Measurements from ENCODE around the gene FGFR4.

Gene FGFR4

DNA sequence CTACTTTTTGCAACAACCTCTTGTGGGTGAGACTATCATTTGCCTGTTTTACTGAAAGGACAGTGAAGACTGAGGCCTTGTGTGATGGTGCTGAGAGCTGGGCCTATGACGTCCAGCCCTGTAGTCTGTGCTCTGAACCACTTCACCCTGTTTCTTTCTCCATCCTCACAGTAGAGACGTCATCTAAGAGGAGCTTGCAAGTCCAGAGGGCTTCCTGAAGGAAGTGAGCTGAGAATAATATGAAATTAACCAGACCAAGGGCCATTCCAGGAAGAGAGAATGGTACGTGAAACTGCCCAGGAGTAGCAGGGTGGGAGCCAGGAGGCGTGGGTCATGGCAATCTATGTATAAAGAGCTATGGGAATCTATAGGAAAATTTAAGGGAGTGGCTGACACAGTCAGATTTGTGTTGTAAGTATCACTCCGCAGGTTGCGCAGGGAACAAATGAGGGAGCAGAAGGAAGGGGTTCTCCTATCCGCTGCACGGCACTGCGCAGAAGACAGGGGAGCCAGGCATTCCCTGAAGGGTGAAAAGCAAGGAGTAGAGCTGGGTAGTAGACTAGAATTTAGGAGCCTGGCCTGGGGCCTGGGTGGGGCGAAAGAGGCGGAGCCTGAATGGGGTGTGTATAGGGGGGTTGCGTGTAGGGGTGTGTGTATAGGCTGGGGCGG is 596 bp upstream of the FGFR4 start:
- no peak for DNase-seq (ENCODE audit: low read depth in 2 of 2)

DNA sequence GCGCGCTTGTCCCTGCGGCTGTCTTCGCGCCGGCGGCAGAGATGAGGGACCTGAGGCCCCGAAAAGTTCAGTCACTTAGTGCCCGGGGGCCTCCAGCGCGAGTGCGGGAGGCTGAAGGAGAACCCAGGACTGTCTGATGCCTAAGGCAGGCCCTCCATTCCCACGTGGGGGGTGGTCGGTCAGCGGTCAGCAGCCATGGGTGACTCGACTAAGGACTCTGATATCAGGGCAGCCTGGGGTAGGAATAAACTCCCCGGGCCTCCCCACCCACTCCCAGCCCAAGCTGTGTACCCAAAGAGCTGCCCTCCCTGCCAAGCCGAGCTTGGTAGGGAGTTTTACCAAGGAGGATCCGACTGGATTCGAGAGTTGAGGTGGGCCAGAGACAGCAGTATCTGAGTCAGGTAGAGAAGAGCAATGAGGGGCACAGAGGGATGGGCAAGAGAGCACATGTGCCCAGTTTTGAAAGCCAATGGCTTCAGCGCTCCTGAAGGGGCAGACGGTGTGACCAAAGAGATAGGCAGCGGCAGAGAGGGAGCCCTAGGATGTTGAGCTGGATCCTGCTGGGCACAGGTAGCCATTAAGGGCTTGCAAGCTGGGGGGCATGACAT is 787 bp downstream of the FGFR4 start:
- no peak for DNase-seq (ENCODE audit: low read depth in 2 of 2)

DNA sequence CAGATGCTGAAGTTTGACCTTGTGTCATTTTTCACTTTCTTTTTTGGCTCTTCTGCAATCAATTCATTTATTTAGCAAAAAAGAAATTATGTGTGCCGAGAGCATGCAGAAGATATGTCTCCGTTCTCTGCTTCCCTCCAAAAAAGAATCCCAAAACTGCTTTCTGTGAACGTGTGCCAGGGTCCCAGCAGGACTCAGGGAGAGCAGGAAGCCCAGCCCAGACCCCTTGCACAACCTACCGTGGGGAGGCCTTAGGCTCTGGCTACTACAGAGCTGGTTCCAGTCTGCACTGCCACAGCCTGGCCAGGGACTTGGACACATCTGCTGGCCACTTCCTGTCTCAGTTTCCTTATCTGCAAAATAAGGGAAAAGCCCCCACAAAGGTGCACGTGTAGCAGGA is 2.4 kb downstream of the FGFR4 start:
- DNase-seq (ENCODE audit: low read depth in 2 of 2): no peak

DNA sequence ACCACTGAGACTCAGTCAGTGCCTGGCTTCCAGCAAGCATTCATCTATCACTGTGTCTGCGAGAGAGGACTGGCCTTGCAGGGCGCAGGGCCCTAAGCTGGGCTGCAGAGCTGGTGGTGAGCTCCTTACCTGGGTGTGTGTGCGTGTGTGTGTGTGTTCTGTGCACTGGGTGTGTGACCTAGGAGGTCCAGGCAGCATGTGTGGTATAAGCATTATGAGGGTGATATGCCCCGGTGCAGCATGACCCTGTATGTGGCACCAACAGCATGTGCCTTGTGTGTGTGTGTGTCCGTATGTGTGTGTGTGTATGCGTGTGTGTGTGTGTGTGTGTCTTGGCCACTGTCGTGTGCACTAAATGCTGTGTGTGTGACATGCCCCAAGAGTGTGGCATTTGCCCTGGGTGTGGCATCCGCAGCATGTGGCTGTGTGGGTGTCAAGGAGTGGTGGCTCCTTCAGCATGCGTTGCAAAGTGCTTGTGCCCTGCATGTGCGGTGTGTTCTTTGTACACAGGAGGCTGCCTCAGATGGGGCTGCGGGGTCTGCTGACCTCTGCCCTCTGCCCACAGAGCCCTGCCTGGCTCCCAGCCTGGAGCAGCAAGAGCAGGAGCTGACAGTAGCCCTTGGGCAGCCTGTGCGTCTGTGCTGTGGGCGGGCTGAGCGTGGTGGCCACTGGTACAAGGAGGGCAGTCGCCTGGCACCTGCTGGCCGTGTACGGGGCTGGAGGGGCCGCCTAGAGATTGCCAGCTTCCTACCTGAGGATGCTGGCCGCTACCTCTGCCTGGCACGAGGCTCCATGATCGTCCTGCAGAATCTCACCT is 3.3 kb downstream of the FGFR4 start:
- DNase-seq (ENCODE audit: low read depth in 2 of 2): no peak

DNA sequence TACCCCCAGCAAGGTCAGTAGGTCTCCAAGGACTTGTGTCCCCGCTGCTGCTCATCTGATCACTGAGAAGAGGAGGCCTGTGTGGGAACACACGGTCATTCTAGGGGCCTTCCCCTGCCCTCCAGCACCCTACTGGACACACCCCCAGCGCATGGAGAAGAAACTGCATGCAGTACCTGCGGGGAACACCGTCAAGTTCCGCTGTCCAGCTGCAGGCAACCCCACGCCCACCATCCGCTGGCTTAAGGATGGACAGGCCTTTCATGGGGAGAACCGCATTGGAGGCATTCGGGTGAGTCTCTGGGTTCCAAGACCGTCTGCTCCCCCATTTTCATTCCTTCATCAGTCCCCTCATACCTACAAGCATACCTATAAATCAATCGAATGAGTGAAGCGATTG is 4.1 kb downstream of the FGFR4 start:
- DNase-seq (ENCODE audit: low read depth in 2 of 2): no peak

DNA sequence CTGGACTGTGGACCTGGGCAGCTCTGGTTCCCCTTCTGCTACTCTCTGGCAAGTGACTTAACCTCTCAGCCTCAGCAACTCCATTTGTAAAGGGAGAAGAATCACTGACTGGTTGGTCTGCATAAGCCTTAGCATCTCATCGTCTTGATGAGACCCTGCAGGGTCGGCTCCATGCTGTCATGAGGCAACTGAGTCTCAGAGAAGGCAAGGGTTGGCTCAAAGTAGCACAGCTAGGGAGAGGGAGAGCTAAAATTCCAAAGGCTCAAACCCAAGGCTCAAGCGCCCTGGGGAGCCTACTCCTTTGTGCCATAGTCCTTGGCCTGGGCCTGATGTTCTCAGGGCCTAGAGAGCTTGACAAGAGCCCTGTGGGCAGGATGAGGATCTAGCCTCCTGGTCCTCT is 4.5 kb downstream of the FGFR4 start:
- DNase-seq (ENCODE audit: low read depth in 2 of 2): no peak

DNA sequence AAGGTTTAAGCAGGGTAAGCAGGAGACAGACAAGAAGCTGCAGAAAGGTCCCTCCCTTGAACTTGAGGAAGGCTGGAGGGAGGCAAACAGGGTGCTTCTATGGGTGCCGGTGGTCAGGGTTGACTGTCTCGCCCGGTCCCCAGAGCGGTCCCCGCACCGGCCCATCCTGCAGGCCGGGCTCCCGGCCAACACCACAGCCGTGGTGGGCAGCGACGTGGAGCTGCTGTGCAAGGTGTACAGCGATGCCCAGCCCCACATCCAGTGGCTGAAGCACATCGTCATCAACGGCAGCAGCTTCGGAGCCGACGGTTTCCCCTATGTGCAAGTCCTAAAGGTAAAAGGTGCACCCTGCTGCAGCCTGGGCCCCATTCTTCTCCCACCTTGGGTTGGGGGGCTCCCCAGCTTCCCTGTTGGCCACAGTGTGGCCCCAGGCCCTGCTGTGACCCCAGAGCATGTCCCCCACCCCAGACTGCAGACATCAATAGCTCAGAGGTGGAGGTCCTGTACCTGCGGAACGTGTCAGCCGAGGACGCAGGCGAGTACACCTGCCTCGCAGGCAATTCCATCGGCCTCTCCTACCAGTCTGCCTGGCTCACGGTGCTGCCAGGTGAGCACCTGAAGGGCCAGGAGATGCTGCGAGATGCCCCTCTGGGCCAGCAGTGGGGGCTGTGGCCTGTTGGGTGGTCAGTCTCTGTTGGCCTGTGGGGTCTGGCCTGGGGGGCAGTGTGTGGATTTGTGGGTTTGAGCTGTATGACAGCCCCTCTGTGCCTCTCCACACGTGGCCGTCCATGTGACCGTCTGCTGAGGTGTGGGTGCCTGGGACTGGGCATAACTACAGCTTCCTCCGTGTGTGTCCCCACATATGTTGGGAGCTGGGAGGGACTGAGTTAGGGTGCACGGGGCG is 5.7 kb downstream of the FGFR4 start:
- no peak for DNase-seq (ENCODE audit: low read depth in 2 of 2)

DNA sequence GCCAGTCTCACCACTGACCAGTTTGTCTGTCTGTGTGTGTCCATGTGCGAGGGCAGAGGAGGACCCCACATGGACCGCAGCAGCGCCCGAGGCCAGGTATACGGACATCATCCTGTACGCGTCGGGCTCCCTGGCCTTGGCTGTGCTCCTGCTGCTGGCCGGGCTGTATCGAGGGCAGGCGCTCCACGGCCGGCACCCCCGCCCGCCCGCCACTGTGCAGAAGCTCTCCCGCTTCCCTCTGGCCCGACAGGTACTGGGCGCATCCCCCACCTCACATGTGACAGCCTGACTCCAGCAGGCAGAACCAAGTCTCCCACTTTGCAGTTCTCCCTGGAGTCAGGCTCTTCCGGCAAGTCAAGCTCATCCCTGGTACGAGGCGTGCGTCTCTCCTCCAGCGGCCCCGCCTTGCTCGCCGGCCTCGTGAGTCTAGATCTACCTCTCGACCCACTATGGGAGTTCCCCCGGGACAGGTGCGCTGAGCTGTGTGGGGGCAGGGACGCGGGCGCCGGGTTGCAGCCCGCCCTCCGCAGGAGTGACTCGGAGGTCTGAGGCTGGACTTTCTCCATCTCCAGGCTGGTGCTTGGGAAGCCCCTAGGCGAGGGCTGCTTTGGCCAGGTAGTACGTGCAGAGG is 6.5 kb downstream of the FGFR4 start:
- no peak for DNase-seq (ENCODE audit: low read depth in 2 of 2)

DNA sequence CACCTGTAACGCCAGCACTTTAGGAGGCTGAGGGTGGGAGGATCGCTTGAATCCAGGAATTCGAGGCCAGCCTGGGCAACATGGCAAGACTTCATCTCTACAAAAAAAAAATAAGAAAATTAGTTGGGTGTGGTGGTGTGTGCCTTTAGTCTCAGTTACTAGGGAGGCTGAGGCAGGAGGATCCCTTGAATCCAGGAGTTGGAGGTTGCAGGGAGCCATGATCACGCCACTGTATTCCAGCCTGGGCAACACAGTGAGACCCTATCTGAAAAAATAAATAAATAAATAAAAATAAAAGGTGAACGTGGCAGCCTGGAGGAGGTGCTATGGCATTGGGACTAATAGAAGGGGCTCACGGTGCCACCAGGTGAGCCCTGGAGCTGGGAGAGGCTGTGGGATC is 7.1 kb downstream of the FGFR4 start:
- DNase-seq (ENCODE audit: low read depth in 2 of 2): no peak

DNA sequence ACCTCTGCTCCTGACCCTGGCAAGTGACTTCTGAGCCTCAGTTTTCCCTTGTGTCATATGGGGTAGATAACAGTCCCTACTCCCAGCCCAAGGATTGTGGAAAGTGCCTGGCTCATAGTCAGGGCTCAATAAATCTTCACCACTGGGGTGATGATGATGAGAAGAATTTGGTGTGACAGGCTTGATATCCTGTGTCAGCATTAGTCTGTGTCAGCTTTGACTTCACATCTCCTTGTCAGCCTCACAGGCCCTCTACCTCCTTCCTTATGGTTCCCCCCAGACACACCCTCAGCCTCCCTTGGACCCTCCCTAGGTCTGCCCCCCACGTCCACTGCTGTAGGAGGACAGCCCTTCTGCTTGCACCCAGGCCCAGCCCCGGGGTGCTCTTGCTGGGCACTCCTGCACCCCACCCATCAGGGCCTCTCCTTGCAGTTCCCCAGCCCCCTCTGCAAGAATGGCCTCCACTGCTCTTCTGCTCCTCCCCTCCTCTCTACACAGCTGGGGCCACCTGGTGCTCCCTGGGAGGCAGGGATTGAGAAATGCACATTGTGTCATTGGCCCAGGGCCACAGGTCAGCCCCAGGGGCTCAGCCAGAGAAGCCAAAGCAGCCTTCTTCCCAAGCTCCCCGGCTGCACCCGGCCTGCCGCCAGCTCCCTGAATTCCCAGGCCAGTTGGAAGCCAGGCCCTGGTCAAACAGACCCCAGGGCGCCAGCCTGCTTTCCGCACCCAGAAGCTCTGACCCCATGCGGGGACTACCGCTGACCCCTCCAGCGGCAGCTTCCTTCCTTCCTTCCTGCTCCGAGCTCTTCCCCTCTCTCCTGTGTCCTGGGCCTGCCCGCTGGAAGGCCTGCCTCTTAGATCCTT is 7.7 kb downstream of the FGFR4 start:
- no peak for DNase-seq (ENCODE audit: low read depth in 2 of 2)

DNA sequence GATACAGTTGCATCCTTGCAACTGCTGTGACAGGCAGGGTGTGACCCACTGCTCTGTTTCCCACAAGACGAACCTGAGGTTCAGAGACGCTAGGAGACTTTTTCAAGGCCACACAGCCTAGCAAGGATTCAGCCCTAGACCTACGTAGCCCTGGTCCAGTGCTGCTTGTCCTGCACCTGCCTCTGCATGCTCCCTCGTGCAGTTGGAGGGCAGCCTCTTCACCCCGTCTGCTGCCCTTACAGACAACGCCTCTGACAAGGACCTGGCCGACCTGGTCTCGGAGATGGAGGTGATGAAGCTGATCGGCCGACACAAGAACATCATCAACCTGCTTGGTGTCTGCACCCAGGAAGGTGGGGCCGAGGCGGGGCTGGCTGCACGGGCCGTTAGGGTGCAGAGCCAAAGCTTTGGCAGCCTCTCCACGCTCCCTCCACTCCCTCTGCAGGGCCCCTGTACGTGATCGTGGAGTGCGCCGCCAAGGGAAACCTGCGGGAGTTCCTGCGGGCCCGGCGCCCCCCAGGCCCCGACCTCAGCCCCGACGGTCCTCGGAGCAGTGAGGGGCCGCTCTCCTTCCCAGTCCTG is 8.5 kb downstream of the FGFR4 start:
- DNase-seq (ENCODE audit: low read depth in 2 of 2): no peak

DNA sequence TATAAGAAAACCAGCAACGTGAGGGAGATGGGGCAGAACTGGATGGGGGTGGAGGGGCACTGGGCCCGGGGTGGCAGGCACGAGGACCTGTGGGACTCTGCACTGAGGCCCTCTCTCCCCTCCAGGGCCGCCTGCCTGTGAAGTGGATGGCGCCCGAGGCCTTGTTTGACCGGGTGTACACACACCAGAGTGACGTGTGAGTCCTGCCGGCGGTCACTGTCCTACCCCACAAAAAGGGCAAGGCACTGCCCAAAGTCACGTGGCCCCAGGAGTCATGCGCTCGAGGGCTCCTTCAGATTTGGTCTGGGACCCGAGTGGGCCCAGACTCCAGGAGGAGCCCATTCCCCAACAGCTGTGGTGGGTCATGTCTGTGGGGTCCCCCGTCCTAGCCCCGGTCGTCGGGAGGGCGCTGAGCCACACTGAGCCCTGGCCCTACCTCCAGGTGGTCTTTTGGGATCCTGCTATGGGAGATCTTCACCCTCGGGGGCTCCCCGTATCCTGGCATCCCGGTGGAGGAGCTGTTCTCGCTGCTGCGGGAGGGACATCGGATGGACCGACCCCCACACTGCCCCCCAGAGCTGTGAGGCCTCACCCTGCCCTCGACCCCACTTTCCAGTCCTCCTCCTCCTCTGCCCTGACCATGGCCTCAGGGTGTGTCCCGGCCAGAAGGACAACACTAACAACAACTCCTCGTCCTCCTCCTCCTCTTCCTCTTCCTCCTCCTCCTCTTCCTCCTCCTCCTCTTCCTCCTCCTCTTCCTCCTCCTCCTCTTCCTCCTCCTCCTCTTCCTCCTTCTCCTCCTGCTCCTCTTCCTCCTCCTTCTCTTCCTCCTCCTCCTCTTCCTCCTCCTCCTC is 9.7 kb downstream of the FGFR4 start:
- DNase-seq (ENCODE audit: low read depth in 2 of 2): no peak

DNA sequence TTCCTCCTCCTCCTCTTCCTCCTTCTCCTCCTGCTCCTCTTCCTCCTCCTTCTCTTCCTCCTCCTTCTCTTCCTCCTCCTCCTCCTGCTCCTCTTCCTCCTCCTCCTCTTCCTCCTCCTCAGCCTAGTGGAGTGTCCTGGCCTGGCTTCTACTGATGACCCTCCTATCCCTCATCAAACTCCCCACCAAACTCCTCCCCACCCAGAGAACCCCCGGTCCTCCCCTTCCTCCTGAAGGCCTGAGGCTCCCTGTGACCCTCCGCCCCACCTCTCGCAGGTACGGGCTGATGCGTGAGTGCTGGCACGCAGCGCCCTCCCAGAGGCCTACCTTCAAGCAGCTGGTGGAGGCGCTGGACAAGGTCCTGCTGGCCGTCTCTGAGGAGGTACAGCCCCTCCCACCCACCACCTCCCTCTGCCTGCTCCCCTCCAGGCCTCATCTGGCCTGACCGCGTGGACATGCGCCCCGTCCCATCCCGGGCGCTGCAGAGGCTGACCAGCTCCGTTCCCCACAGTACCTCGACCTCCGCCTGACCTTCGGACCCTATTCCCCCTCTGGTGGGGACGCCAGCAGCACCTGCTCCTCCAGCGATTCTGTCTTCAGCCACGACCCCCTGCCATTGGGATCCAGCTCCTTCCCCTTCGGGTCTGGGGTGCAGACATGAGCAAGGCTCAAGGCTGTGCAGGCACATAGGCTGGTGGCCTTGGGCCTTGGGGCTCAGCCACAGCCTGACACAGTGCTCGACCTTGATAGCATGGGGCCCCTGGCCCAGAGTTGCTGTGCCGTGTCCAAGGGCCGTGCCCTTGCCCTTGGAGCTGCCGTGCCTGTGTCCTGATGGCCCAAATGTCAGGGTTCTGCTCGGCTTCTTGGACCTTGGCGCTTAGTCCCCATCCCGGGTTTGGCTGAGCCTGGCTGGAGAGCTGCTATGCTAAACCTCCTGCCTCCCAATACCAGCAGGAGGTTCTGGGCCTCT is 10.6 kb downstream of the FGFR4 start:
- no peak for DNase-seq (ENCODE audit: low read depth in 2 of 2)

DNA sequence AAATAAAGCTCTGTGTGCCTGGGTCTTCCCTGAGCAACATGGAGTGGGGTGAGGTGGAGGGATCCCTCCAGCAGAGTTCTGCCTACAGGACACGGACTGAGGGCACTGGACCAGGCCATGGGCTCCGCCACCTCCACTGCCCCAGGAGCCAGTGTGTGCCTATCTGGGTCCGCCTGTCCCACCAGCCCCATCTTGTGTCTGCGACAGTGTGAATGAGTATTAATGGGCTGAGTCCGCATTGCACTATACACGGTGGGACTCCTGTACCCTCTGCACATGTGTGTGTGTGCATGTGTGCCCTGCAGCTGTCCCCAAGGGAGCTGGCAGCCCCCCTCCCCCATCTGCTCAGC is 11.4 kb downstream of the FGFR4 start:
- DNase-seq (ENCODE audit: low read depth in 2 of 2): no peak

DNA sequence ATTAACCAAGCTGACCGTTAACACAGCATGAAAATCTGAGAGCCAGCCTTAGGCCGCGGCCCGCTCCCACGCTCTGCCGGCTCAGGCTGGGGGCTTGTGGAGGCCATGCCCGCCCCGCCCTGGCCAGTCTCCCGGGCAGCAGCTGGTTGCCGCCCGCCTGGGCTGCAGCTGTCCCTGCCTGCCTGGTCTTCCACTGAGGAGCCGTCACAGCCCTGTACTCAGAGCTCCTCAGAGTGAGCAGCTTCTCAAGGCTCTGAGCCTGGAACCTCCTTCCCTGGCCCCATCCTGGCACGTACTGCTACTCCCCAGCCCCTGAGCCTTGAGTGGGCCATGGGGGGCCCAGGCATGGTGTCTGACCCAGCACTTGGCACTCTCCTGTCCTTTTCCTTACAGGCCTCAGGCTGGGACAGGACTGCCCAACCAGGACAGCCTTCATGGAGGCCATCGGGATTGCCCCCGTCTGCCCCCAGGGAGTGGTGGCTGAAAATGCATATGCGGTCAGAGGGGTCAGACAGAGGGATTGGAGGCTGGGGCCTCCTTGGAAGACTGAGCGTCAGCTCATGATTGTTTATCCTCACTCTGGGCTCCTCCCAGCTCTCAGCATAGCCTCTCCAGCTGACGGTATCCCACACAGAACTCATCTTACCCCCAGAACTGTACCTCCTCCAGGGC is 11.9 kb downstream of the FGFR4 start:
- no peak for DNase-seq (ENCODE audit: low read depth in 2 of 2)

DNA sequence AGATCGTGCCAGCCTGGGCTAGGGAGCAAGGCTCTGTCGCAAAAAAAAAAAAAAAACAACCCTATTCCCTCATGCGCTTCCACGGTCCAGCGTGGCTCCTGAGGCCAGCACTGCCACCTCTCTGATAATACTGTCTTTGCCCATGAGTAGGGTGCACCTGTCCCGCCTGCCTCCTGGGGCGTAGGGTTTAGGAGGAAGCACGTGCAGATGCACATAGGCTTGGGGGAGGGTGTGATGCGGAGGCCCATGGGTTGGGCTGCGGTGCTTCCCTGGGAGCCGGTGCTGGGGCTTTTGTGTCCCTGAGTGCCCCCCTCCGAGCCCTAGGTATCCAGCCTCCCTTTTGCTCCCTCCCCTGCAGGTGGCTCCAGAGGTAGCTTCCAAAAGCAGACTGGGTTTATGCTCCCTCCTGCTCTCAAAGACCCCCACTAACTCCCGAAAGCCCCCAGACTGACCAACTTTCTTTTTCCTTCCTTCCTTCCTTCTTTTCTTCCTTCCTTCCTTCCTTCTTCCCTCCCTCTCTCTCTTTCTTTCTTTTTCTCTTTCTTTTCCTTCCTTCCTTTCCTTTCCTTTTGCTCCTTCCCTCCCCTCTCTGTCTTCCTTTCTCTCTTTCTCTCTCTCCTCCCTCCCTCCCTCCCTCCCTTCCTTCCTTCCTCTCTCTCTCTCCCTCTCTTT is 12.8 kb downstream of the FGFR4 start:
- no peak for DNase-seq (ENCODE audit: low read depth in 2 of 2)

DNA sequence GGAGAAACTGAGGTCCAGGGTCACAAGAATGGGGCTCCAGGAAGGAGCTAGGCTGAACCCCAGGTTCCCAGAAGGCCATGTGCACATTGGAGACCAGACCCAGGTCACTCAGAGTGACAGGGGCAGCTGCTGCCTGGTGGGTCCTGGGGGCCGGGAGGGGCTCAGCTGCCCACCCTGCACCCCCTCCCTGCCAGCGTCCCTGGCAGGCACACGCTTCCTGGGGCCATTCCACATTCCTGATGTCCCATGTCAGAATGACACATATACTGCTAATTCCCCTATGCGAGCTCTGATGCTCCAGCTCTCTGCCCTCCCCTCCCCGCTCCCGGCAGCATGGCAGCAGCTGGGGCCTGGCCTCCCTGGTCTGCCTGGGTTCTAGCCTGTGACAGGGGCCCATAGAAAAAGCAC is 14.0 kb downstream of the FGFR4 start:
- no peak for DNase-seq (ENCODE audit: low read depth in 2 of 2)
